Thyroid gland (tissue), 4 donors: ENCODE results near the gene ADARB2.

ENCODE experiments used
- POLR2A ChIP-seq, 2 donors: fragments of 450-650 bp; IDR thresholded peaks; one replicate each; pipeline ENCODE4 v1.6.1; 2017; ENCODE audit warnings: antibody characterized with exemption in 2 of 2, mild to moderate bottlenecking in 2 of 2, moderate library complexity in 1 of 2
- TF ChIP-seq, protein P1 (sequence below), 6 experiments: fragments of 200-600 bp in 3 of 6; fragments of 450-650 bp in 3 of 6; sonication (generic) in 3 of 6; IDR thresholded peaks; one replicate each; pipeline ENCODE4 v1.5.1; 2016 to 2019; ENCODE audit warnings: antibody characterized with exemption in 6 of 6, mild to moderate bottlenecking in 2 of 6, inconsistent platforms in 1 of 6, moderate library complexity in 1 of 6

DNA sequence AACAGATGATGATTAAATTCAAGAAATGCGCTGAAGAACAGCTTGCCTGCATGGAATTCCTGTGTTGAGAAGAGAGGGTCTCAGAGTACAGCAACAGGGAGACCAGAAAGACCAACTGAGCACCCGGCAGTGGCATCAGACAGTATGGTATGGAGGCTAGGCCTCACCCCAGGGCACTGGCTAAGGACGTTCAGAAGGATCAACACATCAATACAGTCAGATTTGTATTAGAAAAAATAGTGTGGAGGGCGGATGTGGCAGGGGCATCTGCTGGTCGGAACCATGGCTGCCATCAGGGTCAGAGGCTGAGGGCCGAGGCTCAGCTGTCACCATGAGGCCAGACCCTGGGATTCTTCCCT is 142.1 kb downstream of the ADARB2 start:
- TF ChIP-seq, protein P1, sequence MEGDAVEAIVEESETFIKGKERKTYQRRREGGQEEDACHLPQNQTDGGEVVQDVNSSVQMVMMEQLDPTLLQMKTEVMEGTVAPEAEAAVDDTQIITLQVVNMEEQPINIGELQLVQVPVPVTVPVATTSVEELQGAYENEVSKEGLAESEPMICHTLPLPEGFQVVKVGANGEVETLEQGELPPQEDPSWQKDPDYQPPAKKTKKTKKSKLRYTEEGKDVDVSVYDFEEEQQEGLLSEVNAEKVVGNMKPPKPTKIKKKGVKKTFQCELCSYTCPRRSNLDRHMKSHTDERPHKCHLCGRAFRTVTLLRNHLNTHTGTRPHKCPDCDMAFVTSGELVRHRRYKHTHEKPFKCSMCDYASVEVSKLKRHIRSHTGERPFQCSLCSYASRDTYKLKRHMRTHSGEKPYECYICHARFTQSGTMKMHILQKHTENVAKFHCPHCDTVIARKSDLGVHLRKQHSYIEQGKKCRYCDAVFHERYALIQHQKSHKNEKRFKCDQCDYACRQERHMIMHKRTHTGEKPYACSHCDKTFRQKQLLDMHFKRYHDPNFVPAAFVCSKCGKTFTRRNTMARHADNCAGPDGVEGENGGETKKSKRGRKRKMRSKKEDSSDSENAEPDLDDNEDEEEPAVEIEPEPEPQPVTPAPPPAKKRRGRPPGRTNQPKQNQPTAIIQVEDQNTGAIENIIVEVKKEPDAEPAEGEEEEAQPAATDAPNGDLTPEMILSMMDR (IDR thresholded peaks at IDR 0.05): no peak
- no peak for TF ChIP-seq POLR2A (IDR thresholded peaks at IDR 0.05)
